Kidney glomerular epithelial cell (primary cell): ENCODE results near the gene METTL1.
A peak's percentile ranks its signal among the peaks of the same experiment; 100 is the strongest.

ENCODE experiments used
- DNase-seq: peaks from one replicate; lab custom pipeline; 2025; lab: John Stamatoyannopoulos, UW

METTL1 gene

GRCh38 chr12:57736741-57737466, 35.0 kb downstream of the METTL1 start:
- no peak for DNase-seq

GRCh38 chr12:57735952-57736740, 35.8 kb downstream of the METTL1 start:
- DNase-seq: no peak

GRCh38 chr12:57735198-57735855, 36.6 kb downstream of the METTL1 start:
- DNase-seq: no peak

GRCh38 chr12:57734591-57734990, 37.3 kb downstream of the METTL1 start:
- no peak for DNase-seq

- DNase-seq: no peak
Measured at GRCh38 chr12:57733928-57734327, 38.0 kb downstream of the METTL1 start.

DNA sequence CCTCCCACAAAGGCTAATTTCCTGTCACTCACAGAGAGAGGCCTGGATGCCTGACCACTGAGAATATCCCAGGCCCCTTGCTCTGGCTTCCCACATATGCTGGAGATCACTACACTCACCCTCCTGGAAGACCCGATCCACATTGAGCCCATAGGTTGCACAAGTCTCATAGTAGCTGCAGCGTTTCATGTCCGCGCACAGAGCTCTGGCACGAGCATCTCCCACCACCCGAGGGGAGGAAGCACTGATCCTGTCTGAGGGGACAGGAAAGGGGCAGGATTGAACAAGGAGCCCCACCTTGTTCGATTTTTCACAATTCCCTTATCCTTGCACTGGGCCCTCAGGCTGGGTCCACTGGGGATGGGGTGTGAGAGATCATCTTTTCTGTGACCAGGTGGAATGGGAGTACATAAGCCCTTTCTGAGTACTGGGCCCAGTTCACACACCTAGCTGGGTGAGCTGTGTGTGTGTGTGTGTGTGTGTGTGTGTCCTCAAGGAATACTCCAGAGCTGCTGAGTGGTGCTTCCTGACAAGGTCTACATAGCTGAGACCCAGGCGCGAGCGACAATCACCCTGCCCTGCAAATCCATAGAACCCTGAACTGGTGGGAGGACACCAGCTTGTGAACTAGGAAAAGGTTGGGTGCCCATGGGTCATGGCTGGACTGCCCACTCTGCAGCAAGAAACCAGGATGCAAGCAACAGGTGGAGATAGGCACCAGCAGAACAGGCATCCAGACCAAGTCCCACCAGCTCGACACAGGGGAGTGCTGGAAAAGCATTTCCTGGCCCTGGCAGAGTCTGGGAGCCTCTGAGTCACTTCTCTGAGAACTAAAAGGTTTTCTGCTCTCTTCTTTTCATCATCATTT, 38.9 kb downstream of the METTL1 start:
- no peak for DNase-seq

DNA sequence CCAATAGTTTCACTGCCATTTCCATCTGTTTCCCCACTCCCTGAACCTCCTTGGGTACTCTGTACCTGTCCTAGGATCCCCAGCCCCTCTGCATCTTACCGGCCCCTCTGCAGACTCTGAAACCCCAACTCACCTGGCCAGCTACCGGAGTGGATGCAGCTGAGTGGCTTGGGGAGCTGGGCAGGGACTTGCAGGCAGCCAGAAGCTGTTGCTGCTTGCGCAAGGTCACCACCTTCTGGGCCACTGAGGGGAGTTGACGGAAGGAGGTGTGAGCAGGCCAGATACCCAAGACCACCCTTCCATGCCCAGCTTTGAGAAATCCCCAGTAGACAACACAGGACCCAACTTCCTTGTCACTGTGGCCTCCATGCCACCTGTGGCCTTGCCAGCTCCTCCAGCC, 39.6 kb downstream of the METTL1 start:
- no peak for DNase-seq

GRCh38 chr12:57731411-57732080, 40.4 kb downstream of the METTL1 start:
- no peak for DNase-seq

GRCh38 chr12:57730336-57731067, 41.4 kb downstream of the METTL1 start:
- DNase-seq: no peak

DNA sequence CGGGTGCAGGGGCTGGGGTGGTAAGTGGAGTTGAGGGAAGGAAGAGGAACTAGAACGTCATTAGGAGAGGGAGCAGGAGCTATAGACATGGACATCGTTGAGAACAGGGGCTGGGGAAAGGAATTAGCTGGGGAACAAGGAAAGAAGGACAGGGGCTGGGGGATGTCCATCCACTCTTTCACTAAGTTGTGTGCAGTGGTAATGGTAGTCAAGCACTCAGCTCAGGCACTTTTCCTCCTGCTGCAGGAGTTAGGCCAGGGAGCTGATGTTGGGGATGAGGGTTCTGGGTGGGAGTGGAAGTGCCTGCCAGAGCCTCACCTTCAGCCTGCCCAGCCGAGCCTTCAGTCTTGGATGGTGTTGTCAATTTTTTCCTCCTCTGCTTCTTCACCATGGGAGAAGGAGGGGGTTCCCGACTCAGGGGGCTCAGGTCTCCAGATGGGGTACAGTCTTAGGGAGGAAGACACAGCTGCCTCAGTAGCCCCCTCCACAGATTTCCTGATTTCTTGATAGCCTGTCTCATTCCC, 42.5 kb downstream of the METTL1 start:
- DNase-seq: no peak

- DNase-seq: no peak
Measured at GRCh38 chr12:57727758-57728395, 44.0 kb downstream of the METTL1 start.

DNA sequence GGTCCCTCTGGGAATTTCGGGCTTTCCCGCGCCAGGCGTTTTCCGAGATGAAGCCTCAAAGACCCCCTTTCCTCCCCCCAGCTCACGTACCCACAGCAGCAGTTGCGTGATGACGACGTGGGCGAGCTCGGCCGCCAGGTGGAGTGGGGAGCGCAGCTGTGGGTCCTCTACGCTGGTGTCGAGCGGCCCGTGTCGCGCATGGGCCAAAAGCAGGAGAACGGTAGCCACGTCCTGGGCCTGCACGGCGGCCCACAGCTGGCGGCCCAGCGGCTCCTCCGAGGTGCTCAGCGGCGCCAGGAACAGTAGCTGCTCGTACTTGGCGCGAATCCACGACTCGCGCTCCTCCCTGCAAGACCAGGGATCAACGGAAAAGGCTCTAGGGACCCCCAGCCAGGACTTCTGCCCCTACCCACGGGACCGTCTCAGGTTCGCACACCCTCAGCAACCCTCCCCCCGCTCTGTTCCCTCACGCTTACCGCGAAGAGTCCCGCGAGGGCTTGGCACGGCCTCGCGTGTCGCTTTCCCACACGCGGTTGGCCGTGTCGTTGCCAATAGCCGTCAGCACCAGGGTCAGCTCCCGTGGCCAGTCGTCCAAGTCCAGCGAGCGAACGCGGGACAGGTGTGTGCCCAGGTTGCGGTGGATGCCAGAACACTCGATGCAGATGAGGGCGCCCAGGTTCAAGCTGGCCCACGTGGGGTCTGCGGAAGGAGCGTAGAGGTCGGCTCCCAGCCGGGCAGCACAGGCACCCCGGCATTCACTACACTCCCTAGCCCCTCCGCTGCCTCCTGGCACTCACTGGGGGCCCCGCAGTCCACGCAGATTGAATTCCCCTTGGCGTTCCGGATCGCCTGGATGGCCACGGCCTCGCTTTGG, 44.8 kb downstream of the METTL1 start:
- DNase-seq: no peak

DNA sequence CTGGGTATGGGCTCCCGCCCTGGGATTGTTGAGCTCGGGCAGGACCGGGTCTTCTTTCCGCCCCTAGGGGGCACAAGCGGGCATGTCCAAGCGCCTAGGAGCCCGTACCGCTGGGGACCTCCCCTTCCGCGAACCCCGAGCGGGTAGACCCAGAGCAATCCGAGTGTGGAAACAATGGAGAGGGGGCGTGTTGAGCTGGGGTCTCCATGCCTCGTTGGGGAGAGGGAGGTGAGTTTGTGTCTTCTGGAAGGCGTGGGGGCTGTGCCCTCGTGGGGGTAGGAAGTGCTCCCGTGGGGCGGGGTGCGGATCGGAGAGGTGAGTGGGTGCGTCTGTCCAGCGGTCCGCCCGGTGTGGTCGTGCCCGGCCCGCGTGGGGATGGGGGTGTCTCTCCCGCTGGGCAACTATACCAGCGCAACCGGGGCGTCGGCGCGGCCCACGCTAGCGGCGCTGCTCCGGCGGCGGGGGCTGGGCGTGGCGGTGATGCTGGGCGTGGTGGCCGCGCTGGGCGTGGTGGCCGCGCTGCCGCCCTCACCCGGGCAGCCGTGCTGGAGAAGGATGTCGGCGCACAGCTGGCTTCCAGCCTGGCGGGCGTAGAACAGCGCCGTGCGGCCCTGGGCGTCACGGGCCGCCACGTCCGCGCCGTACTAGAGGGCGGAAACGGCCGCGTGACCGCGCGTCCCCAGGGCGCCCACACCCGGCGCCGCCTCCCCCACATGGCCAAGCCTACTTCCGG, 45.6 kb downstream of the METTL1 start:
- peak; percentile 37 for DNase-seq

DNA sequence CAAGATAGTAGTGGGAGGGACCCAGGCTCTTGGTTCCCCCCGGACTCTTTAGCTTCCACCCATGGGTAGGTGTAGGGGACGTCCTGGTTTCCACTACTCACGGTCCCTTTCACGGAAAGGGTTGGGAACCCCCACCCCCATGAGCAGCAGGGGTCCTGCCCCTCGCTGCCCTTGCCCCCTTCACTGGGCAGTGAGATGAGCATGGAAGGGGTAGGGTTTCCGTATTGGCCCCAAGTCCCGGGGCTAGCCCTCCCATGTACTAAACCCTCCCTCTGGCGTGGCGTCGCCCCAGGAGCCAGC, 46.1 kb downstream of the METTL1 start:
- DNase-seq: no peak

GRCh38 chr12:57724936-57725740, 46.8 kb downstream of the METTL1 start:
- no peak for DNase-seq

GRCh38 chr12:57724003-57724935, 47.6 kb downstream of the METTL1 start:
- no peak for DNase-seq

- DNase-seq: no peak
Measured at GRCh38 chr12:57723630-57723962, 48.3 kb downstream of the METTL1 start.
